DMS114 treated with DMSO at 0.1 percent for 48 hours (cell line): ENCODE data around the gene RAP1GAP.

ENCODE experiments used
- DNase-seq: peaks from one replicate; lab custom pipeline; 2025; ENCODE audit not compliant: unreplicated experiment; lab: John Stamatoyannopoulos, UW

Gene RAP1GAP

DNA sequence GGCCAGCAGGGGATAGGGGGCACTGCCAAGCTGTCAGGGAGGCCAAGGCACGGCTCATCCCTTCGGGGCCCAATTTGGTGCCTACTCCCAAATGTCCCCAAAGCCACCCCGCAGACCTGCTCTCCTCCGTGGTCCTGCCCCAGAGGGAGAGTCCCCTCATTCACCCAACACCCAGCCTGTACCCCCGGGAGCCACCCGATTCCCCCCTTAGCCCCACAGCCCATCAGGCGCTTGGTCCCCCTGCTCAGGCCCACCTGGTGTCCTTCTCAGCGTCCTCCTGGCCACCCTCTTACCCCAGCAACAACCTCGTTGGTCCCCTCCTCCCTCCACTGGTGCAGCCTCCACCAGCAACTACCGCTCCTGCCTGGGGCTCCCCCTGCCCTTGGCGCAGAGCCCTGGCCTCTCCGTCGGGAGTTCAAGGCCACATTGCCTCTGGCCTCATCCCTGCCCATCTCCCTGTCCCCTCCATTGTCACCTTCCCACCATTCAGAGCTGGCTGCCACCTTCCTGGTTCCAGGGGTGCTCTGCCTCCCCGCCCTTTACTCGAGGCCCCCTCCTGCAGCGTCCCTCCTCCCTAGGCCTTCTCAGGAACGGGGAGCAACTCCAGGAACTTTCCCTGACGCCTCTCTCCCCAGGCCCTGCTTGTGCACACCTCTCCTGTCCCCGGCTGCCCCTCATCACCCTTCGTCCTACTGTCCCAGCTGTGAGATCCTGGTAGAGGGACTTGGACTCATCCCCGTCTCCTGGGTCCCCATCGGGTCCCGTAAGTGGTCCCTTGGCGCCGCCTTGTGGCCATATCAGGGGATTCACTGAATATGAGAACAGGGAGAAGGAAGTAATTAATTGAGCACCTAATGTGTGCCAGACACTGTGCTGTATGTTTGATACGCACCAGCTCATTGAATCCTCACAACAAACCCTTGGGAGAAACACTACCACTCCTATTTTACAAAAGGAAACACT, 73.9 kb downstream of the RAP1GAP start:
- DNase-seq = no peak

DNA sequence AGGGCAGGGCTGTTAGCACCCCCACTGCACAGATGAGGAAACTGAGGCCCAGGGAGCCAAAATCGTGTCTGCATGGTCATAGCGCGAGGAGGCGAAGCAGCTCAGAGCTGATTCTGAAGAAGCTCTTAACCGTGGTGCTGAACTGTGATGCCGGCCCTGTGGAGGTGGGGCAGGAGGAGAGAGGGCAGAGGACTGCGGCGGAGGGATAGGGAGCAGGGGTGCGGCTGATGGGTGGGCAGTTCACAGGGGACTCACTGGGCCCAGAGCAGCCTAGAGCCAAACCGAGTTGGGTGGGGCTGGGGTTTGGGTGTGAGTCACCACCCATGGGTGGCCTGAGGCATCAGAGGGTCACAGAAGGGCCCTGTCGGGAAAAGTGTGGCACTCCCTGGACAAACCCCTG, 74.7 kb downstream of the RAP1GAP start:
- DNase-seq = no peak

DNA sequence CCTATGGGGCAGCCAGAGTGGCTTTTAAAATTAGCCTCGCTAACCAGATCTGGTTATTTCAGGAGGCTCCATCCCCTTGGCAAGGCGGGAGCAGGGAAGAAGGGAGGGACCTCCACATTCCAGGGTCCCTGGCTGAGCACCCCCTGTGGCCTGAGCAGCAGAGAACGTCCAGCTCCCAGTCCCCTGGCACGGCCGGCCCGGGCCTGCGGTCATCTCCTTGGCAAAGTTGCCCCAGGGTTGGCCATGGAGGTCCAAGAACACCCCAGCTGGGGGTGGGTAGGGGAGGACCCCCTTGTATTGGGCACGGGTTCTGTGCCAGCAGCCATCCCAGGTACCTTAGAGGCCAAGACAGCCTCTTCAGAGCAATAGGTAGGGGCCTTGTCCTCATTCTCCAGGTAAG, 75.9 kb downstream of the RAP1GAP start:
- no peak for DNase-seq

GRCh38 chr1:21592086-21592865, 76.9 kb downstream of the RAP1GAP start:
- DNase-seq = no peak

DNA sequence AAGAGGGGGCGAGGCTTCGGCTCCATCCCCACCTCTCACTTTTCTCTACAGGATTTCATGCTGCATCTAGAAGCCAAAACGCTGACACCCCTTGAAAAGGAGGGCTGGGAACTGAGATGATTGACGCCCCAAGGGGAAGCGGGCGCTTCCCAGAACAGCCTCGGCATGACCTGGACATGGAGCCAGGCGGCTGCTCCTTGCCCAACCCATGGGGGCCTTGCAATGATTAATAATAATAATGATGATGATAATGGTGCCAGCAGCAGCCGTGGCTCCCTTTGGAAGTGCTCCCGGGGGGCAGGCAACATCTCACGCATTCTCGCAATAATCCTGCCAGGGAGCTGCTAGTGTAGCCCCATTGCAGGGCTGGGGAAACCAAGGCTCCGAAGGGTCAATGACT, 78.2 kb downstream of the RAP1GAP start:
- no peak for DNase-seq

GRCh38 chr1:21590126-21590880, 78.9 kb downstream of the RAP1GAP start:
- no peak for DNase-seq

DNA sequence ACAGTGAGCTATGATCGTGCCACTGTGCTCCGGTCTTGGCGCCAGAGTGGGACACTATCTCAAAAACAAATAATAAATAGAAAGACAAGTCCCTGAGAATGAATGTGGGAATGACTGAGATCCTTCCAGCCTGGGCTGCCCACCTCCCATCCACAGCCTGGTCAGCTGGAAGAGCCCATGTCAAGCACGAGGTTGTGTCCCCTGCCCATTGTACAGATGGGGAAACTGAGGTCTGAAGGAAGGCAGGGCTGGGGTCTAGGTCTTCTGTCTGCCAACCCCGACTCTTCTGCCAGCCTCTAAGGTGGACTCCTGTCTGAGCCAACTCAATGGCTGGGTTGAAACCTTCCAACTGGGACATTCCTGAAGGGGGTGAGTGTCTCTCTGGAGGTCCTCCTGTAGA, 79.5 kb downstream of the RAP1GAP start:
- DNase-seq = no peak

DNA sequence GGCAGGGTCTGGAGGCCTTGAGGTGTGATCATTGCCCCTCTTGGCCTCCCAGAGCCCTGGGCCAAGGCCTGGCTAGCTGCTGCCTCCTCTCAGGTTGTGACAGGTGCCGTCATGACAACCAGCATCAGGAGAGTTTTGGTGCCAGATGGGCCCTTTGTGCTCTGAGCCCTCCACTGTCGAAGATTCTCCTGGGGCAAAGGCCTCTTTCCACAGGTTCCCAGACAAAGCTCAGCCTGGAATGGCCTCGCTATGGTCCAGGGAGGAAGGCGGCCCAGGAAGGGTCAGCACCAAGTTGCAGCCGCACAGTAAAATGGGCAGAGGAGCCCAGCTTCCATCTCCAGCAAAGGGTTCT, 81.6 kb downstream of the RAP1GAP start:
- DNase-seq = no peak

DNA sequence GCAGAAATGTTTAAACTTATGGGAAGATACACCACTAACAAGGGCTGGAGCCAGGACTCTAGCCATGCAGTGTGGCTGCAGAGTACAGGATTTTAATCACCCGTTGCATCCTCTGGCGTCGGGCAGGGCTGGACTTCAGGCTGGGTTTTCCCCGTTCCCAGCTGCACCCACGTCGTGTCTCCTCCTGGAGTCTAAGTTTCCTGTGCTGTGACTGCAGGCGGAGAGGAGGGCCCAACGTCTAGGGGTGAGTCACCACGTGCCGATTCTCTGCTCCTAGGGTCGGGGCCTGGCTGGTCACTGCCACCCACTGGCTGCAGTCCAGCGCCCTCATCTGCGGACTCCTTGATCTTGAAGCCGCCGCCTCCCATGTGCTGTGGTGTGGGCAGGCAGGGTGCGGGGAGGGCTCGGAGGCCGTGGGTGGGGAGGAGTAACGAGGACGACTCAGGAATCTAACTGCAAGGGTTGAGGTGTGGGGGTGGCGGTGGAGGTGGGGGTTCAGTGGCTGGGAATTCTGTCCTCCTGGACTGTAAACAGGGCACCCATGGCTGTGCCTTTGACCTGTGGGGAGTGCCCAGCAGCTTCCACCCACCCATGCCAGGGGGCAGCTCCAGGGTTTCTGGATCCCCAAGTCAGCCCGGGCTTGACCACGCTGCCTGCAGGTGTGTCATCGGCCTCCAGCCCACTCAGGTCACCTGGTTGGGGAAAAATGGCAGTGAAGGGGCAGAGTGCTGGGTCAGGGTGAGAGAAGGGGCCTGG, 82.1 kb downstream of the RAP1GAP start:
- no peak for DNase-seq

DNA sequence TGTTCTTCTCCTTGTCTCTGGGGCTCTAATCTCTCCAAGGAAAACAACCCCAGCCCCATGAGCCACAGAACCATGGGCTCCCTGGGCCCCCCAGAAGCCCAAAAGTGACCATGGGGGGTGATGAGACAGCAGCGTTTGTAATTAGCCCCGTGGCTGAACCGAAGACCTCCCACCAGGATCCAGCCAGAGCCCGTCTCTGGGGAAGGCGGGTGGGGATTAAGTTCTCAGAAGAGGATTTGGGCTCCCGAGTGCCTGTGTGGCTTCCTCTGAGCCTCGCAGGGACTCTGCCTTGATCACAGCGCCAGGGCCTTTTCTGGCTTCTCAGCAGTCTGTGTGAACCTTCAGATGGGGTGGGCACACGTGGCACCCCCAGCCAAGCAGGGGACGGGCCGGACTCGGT, 82.9 kb downstream of the RAP1GAP start:
- no peak for DNase-seq

GRCh38 chr1:21585037-21585436, 84.1 kb downstream of the RAP1GAP start:
- no peak for DNase-seq

DNA sequence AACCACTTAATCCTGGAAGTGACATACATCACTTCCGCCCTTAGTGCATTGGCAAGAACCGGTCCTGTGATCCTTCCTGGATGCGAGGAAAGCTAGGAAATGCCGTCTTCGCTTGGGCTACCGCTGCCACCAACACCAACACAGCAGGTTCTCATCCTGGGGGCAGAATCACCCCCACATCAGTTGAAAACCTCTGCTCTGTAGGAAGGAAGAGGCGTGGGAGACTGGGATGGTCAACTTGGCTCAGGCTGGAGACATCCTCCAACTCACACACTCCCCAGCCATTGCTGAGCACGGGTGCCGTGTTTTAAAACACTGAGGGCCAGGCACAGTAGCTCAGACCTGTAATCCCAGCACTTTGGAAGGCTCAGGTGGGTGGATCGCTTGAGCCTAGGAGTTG, 85.1 kb downstream of the RAP1GAP start:
- DNase-seq = no peak

DNA sequence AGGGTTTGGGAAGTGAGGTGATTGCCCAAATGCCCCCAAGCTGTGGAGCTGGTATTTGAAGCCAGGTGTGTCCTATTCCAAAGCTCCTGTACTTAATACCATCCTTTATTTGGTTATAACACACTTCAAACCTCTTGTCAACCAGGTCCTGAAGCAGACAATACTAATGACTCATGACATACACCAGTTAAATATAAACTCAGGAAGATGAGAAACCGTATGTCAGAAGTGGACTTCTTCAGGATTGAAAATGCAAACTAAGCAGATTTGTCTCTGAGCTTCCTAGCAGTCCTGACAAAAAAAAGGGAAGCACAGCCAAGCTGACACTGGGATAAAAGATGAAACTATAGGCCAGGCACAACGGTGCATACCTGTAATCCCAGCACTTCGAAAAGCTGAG, 89.4 kb downstream of the RAP1GAP start:
- no peak for DNase-seq

DNA sequence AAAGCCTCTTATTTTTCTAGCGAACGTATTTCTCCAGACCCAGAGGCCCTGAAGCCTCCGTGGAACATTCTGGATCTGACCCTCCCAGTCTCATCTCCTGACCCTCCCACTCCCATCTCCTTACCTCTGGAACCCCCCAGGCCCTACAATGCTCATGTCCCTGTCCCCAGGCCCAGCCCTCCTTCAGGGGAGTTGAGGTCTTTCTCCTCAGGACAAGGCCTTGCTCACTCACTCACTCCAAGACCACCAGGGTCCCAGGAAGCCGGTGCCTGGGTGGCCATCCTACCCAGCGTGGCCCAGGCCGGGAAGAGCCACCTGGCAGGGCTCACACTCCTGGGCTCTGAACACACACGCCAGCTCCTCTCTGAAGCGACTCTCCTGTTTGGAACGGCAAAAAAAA, 91.2 kb downstream of the RAP1GAP start:
- DNase-seq = no peak

DNA sequence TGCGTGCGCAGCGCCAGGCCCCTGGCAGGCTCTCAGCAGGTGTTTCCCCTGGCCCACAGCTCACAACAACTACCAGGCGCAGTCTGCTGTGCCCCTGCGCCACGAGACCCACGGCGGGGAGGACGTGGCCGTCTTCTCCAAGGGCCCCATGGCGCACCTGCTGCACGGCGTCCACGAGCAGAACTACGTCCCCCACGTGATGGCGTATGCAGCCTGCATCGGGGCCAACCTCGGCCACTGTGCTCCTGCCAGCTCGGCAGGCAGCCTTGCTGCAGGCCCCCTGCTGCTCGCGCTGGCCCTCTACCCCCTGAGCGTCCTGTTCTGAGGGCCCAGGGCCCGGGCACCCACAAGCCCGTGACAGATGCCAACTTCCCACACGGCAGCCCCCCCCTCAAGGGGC, 91.8 kb downstream of the RAP1GAP start:
- no peak for DNase-seq

DNA sequence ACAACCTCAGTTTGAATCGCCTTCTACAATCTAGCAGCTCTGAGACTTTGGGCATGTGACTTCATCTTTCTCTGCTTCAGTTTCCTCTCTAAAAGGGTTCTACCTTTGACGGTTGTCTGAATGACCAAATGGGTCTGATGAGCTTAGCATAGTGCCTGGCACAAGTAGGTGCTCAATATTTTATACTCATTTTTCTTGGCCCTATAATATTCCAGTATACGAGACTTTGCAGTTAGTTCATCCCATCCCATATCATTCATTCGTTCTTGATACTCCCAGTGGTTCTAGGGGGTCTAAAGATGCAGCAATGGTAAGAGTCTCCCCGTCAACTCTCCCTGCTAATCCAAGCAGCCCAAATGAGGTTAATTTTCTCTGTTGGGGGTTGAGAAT, 92.4 kb downstream of the RAP1GAP start:
- DNase-seq = no peak

DNA sequence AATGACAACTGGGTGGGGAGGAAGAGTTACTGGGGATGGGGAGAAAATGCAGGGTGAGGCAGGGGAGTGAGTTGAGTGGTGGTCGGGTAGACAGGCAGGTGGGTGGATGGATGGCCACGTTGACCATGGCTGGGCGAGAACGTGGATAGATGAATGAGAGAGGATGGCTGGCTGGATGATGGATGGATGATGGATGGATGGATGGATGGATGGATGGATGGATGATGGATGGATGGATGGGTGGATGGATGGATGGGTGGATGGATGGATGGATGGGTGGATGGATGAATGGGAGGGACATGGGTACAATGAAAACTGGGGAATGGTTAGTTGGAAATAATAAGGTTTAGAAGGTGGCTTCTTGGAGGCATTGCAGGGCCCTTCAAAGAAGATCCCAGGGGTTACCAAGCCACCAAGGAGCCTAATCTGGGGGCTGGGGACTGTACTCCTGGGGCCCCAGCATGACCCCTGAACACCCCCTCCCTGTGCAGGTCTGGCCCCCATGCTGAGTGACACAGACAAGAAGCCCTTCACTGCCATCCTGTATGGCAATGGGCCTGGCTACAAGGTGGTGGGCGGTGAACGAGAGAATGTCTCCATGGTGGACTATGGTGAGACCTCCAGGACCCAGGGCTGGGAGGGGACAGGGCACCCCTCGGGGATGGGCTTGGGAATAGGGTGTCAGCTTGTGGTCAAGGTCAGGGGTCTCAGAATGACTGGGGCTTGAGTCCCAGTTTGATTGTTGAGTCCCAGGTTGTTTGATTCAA, 92.9 kb downstream of the RAP1GAP start:
- DNase-seq = no peak

DNA sequence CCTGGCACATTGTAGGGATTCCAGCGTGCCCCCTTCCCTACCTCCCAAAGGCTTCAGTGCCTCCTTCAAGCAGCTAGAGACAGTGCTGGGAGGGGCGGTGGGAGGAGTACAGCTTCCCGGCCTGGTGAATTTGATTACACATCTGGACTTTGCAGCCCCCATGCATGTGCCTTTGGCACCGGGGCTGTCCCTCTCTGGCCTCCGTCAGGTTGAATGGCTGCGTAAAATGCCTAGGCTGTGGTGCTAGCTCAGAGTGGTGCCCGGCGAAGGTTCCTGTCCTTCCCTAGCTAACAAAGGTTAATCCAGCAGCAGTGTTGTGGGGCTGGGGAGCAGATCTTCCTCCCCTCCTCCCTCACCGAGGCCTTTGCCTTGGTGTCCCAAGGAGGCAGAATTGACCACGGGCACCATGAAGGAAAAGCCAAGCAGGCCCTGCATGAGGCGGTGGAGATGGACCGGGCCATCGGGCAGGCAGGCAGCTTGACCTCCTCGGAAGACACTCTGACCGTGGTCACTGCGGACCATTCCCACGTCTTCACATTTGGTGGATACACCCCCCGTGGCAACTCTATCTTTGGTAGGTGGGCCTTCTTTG, 93.7 kb downstream of the RAP1GAP start:
- DNase-seq = no peak

DNA sequence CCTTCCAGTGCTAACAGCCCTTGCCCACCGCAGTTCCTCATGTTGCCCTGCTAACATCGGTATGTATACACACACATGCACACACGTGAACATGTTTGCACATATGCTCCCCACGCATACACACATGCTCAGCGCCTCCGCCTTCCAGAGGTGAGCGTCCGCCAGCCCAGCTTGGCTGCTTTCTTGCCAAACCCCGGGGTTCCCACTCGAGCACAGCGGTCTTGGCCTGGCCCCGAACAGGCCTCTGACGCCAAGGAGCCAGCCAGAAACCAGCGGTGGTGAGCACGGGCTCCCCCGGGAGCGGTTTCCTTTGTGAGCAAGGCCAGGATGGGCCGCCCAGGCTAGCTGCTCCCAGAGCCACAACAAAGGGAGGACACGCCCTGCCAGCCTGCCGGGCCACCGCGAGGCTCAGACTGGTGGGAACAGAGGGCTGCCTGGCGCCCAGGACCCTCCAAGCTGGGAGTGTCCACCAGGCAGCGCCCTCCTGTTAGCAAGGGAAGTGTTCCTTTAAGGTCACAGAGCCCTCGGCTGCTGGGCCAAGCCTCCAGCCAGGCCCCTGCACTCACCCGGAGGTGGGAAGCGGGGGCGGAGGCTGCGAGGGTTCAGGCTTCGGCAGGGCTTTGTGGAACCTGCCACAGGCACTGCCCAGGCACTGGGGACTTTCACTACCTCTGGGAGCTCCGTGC, 94.5 kb downstream of the RAP1GAP start:
- DNase-seq = no peak
